Activated T-cell treated with anti-CD3 and anti-CD28 coated beads, Interleukin-2, amount 50 U/mL, for 72 hours (primary cell): ENCODE results near the gene BIN1. TPM values are rescaled to one million over a fixed set of nuclear protein-coding genes. Genes with fewer than 3 reads are reported as not detected.

Source experiments
- ATAC-seq, 2 donors: fragments of 150-1000 bp; cut with Tn5 transposase; replicated peaks in 1 of 2; 2 replicates each; pipeline ENCODE4 v1.10.0; 2021; ENCODE audit warnings: moderate library complexity in 2 of 2, mild to moderate bottlenecking in 1 of 2
- DNase-seq, 2 donors: peaks; one replicate each; pipeline ENCODE4 v3.0.0; 2021 to 2022; ENCODE audit warnings: mixed read lengths in 1 of 2
- H3K27ac Mint-ChIP-seq: one replicate; pipeline ENCODE4 v1.8.0; 2022; ENCODE audit warnings: mild to moderate bottlenecking, moderate library complexity, mixed read lengths
- H3K27me3 Mint-ChIP-seq: one replicate; pipeline ENCODE4 v1.8.0; 2022; ENCODE audit warnings: low read depth, mixed read lengths
- H3K36me3 Mint-ChIP-seq, 2 donors: one replicate each; pipeline ENCODE4 v1.8.0; 2022; ENCODE audit warnings: mixed read lengths in 2 of 2, mild to moderate bottlenecking in 1 of 2; ENCODE audit not compliant: insufficient read depth in 2 of 2
- H3K4me1 Mint-ChIP-seq: one replicate; pipeline ENCODE4 v1.8.0; 2022; ENCODE audit warnings: low read depth, mixed read lengths
- H3K4me3 Mint-ChIP-seq, 2 donors: one replicate each; pipeline ENCODE4 v1.8.0; 2022; ENCODE audit warnings: mild to moderate bottlenecking in 2 of 2, mixed read lengths in 2 of 2, moderate library complexity in 2 of 2
- H3K9me3 Mint-ChIP-seq, 2 donors: one replicate each; pipeline ENCODE4 v1.8.0; 2022; ENCODE audit warnings: mixed read lengths in 2 of 2
- total RNA-seq, 2 donors: library from RNA; stranded (reverse); gene quantifications; one replicate each; pipeline ENCODE4 v1.2.3, GENCODE V29; 2022

The BIN1 gene
- total RNA-seq, 2 donors from 2014 or later, result 87.3 to 127 TPM

- H3K9me3 Mint-ChIP-seq, result no peaks in the 10 kb centered on the region
- H3K4me1 Mint-ChIP-seq, result no peaks in the 10 kb centered on the region
- H3K27me3 Mint-ChIP-seq, result no peaks in the 10 kb centered on the region
- ATAC-seq, result peak; percentile 68 to 71
- H3K4me3 Mint-ChIP-seq, result no peak overlapping the region
- H3K36me3 Mint-ChIP-seq, result no peaks in the 10 kb centered on the region
- DNase-seq, result peak; percentile 64 to 75
- H3K27ac Mint-ChIP-seq, result no peak overlapping the region
Measured at GRCh38 chr2:127049927-127050802, 56.8 kb downstream of the BIN1 start.

GRCh38 chr2:127048969-127049897 lies 57.7 kb downstream of the BIN1 start:
- no peaks in the 10 kb centered on the region for H3K4me1 Mint-ChIP-seq
- DNase-seq (no peak), ATAC-seq (no peak)
- no peak overlapping the region for H3K27ac Mint-ChIP-seq
- H3K36me3 Mint-ChIP-seq, result no peaks in the 10 kb centered on the region
- H3K4me3 Mint-ChIP-seq, result no peak overlapping the region
- no peaks in the 10 kb centered on the region for H3K27me3 Mint-ChIP-seq
- H3K9me3 Mint-ChIP-seq, result no peaks in the 10 kb centered on the region

GRCh38 chr2:127048618-127048935 lies 58.4 kb downstream of the BIN1 start:
- ATAC-seq, result no peak
- Mint-ChIP-seq H3K27ac (no peak overlapping the region), H3K27me3 (no peaks in the 10 kb centered on the region), H3K4me3 (no peak overlapping the region), H3K9me3 (no peaks in the 10 kb centered on the region), H3K36me3 (no peaks in the 10 kb centered on the region), H3K4me1 (no peaks in the 10 kb centered on the region)
- DNase-seq, result no peak

- Mint-ChIP-seq H3K27me3 (no peaks in the 10 kb centered on the region), H3K27ac (no peak overlapping the region), H3K9me3 (no peaks in the 10 kb centered on the region), H3K36me3 (no peaks in the 10 kb centered on the region), H3K4me1 (no peaks in the 10 kb centered on the region), H3K4me3 (no peak overlapping the region)
- no peak for ATAC-seq
- no peak for DNase-seq
Measured at GRCh38 chr2:127047716-127048617, 59.0 kb downstream of the BIN1 start.

GRCh38 chr2:127047054-127047453 lies 59.9 kb downstream of the BIN1 start:
- Mint-ChIP-seq H3K36me3 (no peaks in the 10 kb centered on the region), H3K27ac (no peak overlapping the region), H3K4me3 (no peak overlapping the region), H3K4me1 (no peaks in the 10 kb centered on the region), H3K9me3 (no peaks in the 10 kb centered on the region), H3K27me3 (no peaks in the 10 kb centered on the region)
- no peak for DNase-seq
- ATAC-seq, result no peak

- ATAC-seq (no peak), DNase-seq (no peak)
- no peaks in the 10 kb centered on the region for H3K9me3 Mint-ChIP-seq
- H3K36me3 Mint-ChIP-seq, result no peaks in the 10 kb centered on the region
- H3K4me3 Mint-ChIP-seq, result no peak overlapping the region
- H3K27me3 Mint-ChIP-seq, result no peaks in the 10 kb centered on the region
- no peak overlapping the region for H3K27ac Mint-ChIP-seq
- no peaks in the 10 kb centered on the region for H3K4me1 Mint-ChIP-seq
Measured at GRCh38 chr2:127046579-127046978, 60.4 kb downstream of the BIN1 start.

GRCh38 chr2:127045792-127046501 lies 61.0 kb downstream of the BIN1 start:
- Mint-ChIP-seq H3K36me3 (no peaks in the 10 kb centered on the region), H3K4me3 (no peak overlapping the region), H3K27ac (no peak overlapping the region), H3K4me1 (no peaks in the 10 kb centered on the region), H3K27me3 (no peaks in the 10 kb centered on the region), H3K9me3 (no peaks in the 10 kb centered on the region)
- no peak for DNase-seq
- ATAC-seq, result no peak

GRCh38 chr2:127044977-127045661 lies 61.8 kb downstream of the BIN1 start:
- DNase-seq, result no peak
- H3K27me3 Mint-ChIP-seq, result no peaks in the 10 kb centered on the region
- no peaks in the 10 kb centered on the region for H3K9me3 Mint-ChIP-seq
- ATAC-seq, result no peak
- H3K4me3 Mint-ChIP-seq, result no peak overlapping the region
- peaks cover under 1% of the 10 kb centered on the region for H3K4me1 Mint-ChIP-seq
- no peak overlapping the region for H3K27ac Mint-ChIP-seq
- no peaks in the 10 kb centered on the region for H3K36me3 Mint-ChIP-seq

GRCh38 chr2:127044165-127044718 lies 62.7 kb downstream of the BIN1 start:
- DNase-seq (no peak), ATAC-seq (no peak)
- H3K27me3 Mint-ChIP-seq, result no peaks in the 10 kb centered on the region
- H3K4me3 Mint-ChIP-seq, result no peak overlapping the region
- H3K4me1 Mint-ChIP-seq, result peaks cover 9% of the 10 kb centered on the region
- H3K36me3 Mint-ChIP-seq, result no peaks in the 10 kb centered on the region
- no peaks in the 10 kb centered on the region for H3K9me3 Mint-ChIP-seq
- no peak overlapping the region for H3K27ac Mint-ChIP-seq

GRCh38 chr2:127043367-127044164 lies 63.4 kb downstream of the BIN1 start:
- ATAC-seq (no peak), DNase-seq (no peak)
- Mint-ChIP-seq H3K27me3 (no peaks in the 10 kb centered on the region), H3K27ac (no peak overlapping the region), H3K9me3 (no peaks in the 10 kb centered on the region), H3K36me3 (no peaks in the 10 kb centered on the region), H3K4me3 (no peak overlapping the region), H3K4me1 (peaks cover 10% of the 10 kb centered on the region)

- H3K4me1 Mint-ChIP-seq, result peaks cover 10% of the 10 kb centered on the region
- no peak overlapping the region for H3K27ac Mint-ChIP-seq
- no peak for DNase-seq
Measured at GRCh38 chr2:127041259-127041970, 65.5 kb downstream of the BIN1 start.

More at GRCh38 chr2:127041259-127041970, 65.5 kb downstream of the BIN1 start:
- Mint-ChIP-seq H3K36me3 (no peaks in the 10 kb centered on the region), H3K9me3 (no peaks in the 10 kb centered on the region), H3K27me3 (no peaks in the 10 kb centered on the region), H3K4me3 (no peak overlapping the region)
- no peak for ATAC-seq
